Umbilical cord (tissue), 2 donors: ENCODE data around the gene NT5DC1. TPM values are rescaled to one million over a fixed set of nuclear protein-coding genes. Genes with fewer than 3 reads are reported as not detected.
A peak's percentile ranks its signal among the peaks of the same experiment; 100 is the strongest.

Experiments
- DNase-seq: peaks from one replicate; pipeline ENCODE4 v3.0.0-alpha.2; 2015; ENCODE audit warnings: low spot score
- total RNA-seq: library from RNA; depleted of rRNA; stranded (reverse); fragments of >200 nt; gene quantifications from one replicate; pipeline ENCODE4 v1.2.3, GENCODE V29; 2014; ENCODE audit warnings: low replicate concordance; ENCODE audit not compliant: insufficient read depth

The NT5DC1 gene
- total RNA-seq, 1 donor from 2014 or later = 20.0 TPM

- no peak for DNase-seq
These were observed 138.6 kb downstream of the NT5DC1 start for GRCh38 chr6:116239256-116239655.

GRCh38 chr6:116239856-116240255 is 139.2 kb downstream of the NT5DC1 start:
- no peak for DNase-seq

GRCh38 chr6:116244284-116244683 is 143.6 kb downstream of the NT5DC1 start:
- DNase-seq = peak; percentile 51

GRCh38 chr6:116246089-116246488 is 145.4 kb downstream of the NT5DC1 start:
- DNase-seq = no peak

- DNase-seq = no peak
These were observed 146.6 kb downstream of the NT5DC1 start for GRCh38 chr6:116247285-116247684.

GRCh38 chr6:116248577-116248976 is 147.9 kb downstream of the NT5DC1 start:
- no peak for DNase-seq

GRCh38 chr6:116251568-116252384 is 151.1 kb downstream of the NT5DC1 start:
- DNase-seq = peak; percentile 64

GRCh38 chr6:116253188-116253504 is 152.5 kb downstream of the NT5DC1 start:
- DNase-seq = no peak

- DNase-seq = peak; percentile 98
These were observed 153.0 kb downstream of the NT5DC1 start, which contains the start of gene TSPYL4 for GRCh38 chr6:116253505-116254296. TSPYL4 (minus strand) TSS chr6:116254075; CDS start chr6:116254008, 67 bp downstream.

GRCh38 chr6:116254297-116255056 is 153.8 kb downstream of the NT5DC1 start:
- DNase-seq = no peak

- DNase-seq = no peak
These were observed 154.7 kb downstream of the NT5DC1 start for GRCh38 chr6:116255246-116255800.

GRCh38 chr6:116256694-116257093 is 156.0 kb downstream of the NT5DC1 start:
- no peak for DNase-seq

GRCh38 chr6:116258520-116258919 is 157.9 kb downstream of the NT5DC1 start:
- no peak for DNase-seq

- no peak for DNase-seq
These were observed 162.7 kb downstream of the NT5DC1 start for GRCh38 chr6:116263353-116263752.

- no peak for DNase-seq
These were observed 164.6 kb downstream of the NT5DC1 start for GRCh38 chr6:116265041-116265829.

GRCh38 chr6:116266803-116267202 is 166.2 kb downstream of the NT5DC1 start:
- DNase-seq = no peak

- DNase-seq = no peak
These were observed 167.4 kb downstream of the NT5DC1 start for GRCh38 chr6:116267836-116268588.

GRCh38 chr6:116268589-116269293 is 168.1 kb downstream of the NT5DC1 start:
- DNase-seq = peak; percentile 85

- no peak for DNase-seq
These were observed 170.6 kb downstream of the NT5DC1 start for GRCh38 chr6:116271149-116271708.
